HEK293T (cell line): Measurements from ENCODE around the gene CLCN3.

Source experiments
- FOXK2 ChIP-seq: fragments of 450-650 bp; IDR thresholded peaks from 2 replicates; pipeline ENCODE4 v1.6.1; 2016; ENCODE audit warnings: mild to moderate bottlenecking
- PKNOX1 ChIP-seq: fragments of 450-650 bp; IDR thresholded peaks from 2 replicates; pipeline ENCODE4 v1.6.1; 2016

GRCh38 chr4:169768385-169768784 lies 148.0 kb downstream of the CLCN3 start:
- no peak for TF ChIP-seq PKNOX1
- TF ChIP-seq FOXK2, result no peak
